Muscle of leg (tissue), 11 donors: ENCODE data around the gene SLC25A25. TPM values are rescaled to one million over a fixed set of nuclear protein-coding genes. Genes with fewer than 3 reads are reported as not detected.

Experiments
- DNase-seq: peaks from one replicate; pipeline ENCODE4 v3.0.0; 2013
- H3K27ac ChIP-seq: one replicate; pipeline ENCODE4 v1.5.1; 2013; ENCODE audit warnings: mild to moderate bottlenecking, low read length, control low read depth
- H3K27me3 ChIP-seq: one replicate; pipeline ENCODE4 v1.6.1; 2013; ENCODE audit warnings: low read length; ENCODE audit not compliant: control insufficient read depth, insufficient read depth
- H3K36me3 ChIP-seq: one replicate; pipeline ENCODE4 v1.6.1; 2013; ENCODE audit warnings: low read length; ENCODE audit not compliant: control insufficient read depth, insufficient read depth
- H3K4me1 ChIP-seq: one replicate; pipeline ENCODE4 v1.6.1; 2013; ENCODE audit warnings: low read length; ENCODE audit not compliant: control insufficient read depth, insufficient read depth
- H3K4me3 ChIP-seq: one replicate; pipeline ENCODE4 v1.5.1; 2013; ENCODE audit warnings: low read length, control low read depth
- H3K9me3 ChIP-seq: replicated peaks from 2 replicates; pipeline ENCODE4 v1.6.1; 2013; ENCODE audit warnings: low read depth, low read length; ENCODE audit not compliant: control insufficient read depth
- WGBS: methylation state at CpG from one replicate; pipeline ENCODE4 v1.1.5; 2013; ENCODE audit warnings: missing lambda C conversion rate; ENCODE audit not compliant: insufficient coverage; 5-methylcytosine and 5-hydroxymethylcytosine counted together
- polyA plus RNA-seq, 8 donors: library from polyadenylated mRNA; unstranded; fragments of 120-200 nt; gene quantifications; one replicate each; pipeline versions ENCODE4 v1.2.1 to v1.2.3, GENCODE V29; 2013; ENCODE audit warnings: inconsistent platforms in 1 of 8, low replicate concordance in 1 of 8; ENCODE audit not compliant: insufficient read length in 8 of 8, insufficient read depth in 1 of 8
- total RNA-seq: library from RNA; stranded (reverse); fragments of 120-200 nt; gene quantifications from one replicate; pipeline ENCODE4 v1.2.4, GENCODE V29; 2013

SLC25A25 gene
- total and polyA plus RNA-seq, 9 donors, result 12.9 to 15.3 (median 14.4) TPM

GRCh38 chr9:128153060-128153946 is 85.3 kb downstream of the SLC25A25 start:
- no peaks in the 10 kb centered on the region for H3K36me3 ChIP-seq
- H3K4me3 ChIP-seq, result no peak overlapping the region
- WGBS, result 78% methylated on average over 15 of the region's 26 CpGs
- no peak overlapping the region for H3K27ac ChIP-seq
- no peak for DNase-seq
- H3K27me3 ChIP-seq, result peaks cover 5% of the 10 kb centered on the region
- H3K4me1 ChIP-seq, result peaks cover 23% of the 10 kb centered on the region
- H3K9me3 ChIP-seq, result no peaks in the 10 kb centered on the region

- 79% methylated on average over 6 of the region's 13 CpGs for WGBS
- no peak for DNase-seq
- Histone ChIP-seq H3K9me3 (no peaks in the 10 kb centered on the region), H3K27me3 (peaks cover 5% of the 10 kb centered on the region), H3K4me3 (no peak overlapping the region), H3K27ac (no peak overlapping the region), H3K36me3 (no peaks in the 10 kb centered on the region), H3K4me1 (peaks cover 15% of the 10 kb centered on the region)
Observed at GRCh38 chr9:128153947-128154695, 86.1 kb downstream of the SLC25A25 start.

DNA sequence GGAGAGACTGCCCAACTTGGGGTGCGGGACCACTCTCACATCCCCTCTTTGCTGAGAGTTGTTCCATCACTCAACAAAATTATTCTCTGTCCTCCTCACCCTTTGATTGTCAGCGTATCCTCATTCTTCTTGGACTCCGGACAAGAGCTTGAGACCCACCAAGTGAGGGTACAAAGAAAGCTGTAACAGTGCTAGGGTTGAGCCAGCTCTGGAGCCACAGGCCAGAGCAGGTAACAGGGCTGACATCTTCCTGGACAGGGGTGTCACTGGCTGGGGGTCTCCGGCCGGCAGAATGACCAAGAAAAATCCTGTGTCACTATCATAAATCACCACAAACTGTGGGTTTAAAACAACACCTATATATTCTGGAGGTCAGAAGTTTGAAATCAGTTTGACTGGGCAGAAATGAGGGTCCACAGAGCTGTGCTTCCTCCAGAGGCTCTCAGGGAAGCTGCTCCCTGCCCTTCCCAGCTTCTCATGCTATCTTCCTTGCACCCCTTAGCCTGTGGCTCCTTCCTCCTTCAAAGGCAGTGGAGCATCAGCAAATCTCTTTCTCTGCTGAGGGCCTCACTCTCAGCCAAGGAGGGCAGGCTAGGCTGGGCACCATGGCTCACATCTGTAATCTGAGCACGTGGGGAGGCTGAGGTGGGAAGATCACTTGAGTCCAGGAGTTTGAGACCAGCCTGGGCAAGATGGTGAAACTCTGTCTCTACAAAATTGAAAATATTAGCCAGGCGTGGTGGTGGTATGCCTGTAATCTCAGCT is 87.9 kb downstream of the SLC25A25 start:
- Histone ChIP-seq H3K36me3 (no peaks in the 10 kb centered on the region), H3K27me3 (peaks cover 5% of the 10 kb centered on the region), H3K4me1 (peaks cover 13% of the 10 kb centered on the region), H3K9me3 (no peaks in the 10 kb centered on the region), H3K4me3 (no peak overlapping the region), H3K27ac (no peak overlapping the region)
- 80% methylated on average over 1 of the region's 7 CpGs for WGBS
- no peak for DNase-seq

Other genes starting within 250 kb of the SLC25A25 start
- gene ENG, start 213.6 kb upstream of the SLC25A25 start, total RNA-seq, result 9.3 TPM
- gene ENG, start 213.6 kb upstream of the SLC25A25 start, polyA plus RNA-seq, result 10 to 100 TPM; 53.3 to 77.3 (median 61.4) TPM
- gene AK1, start 190.6 kb upstream of the SLC25A25 start, total RNA-seq, result 921 TPM
- gene AK1, start 190.6 kb upstream of the SLC25A25 start, polyA plus RNA-seq, result 1,000 to 10,000 TPM in 5 of 8 donors, 100 to 1,000 TPM in 3; 579 to 1,396 (median 1,101) TPM
- 44.9 TPM for gene ST6GALNAC6, start 168.6 kb upstream of the SLC25A25 start, total RNA-seq
- 10 to 100 TPM; 35.9 to 60.6 (median 49.0) TPM for gene ST6GALNAC6, start 168.6 kb upstream of the SLC25A25 start, polyA plus RNA-seq
- 21.0 TPM for gene ST6GALNAC4, start 151.2 kb upstream of the SLC25A25 start, total RNA-seq
- 10 to 100 TPM; 23.2 to 41.0 (median 31.2) TPM for gene ST6GALNAC4, start 151.2 kb upstream of the SLC25A25 start, polyA plus RNA-seq
- 0.49 TPM for gene PIP5KL1, start 137.5 kb upstream of the SLC25A25 start, total RNA-seq
- gene PIP5KL1, start 137.5 kb upstream of the SLC25A25 start, polyA plus RNA-seq, result 1 to 10 TPM in 7 of 8 donors, under 1 TPM in 1; 0.42 to 3.5 (median 2.3) TPM
- 16.7 TPM for gene DPM2, start 130.4 kb upstream of the SLC25A25 start, total RNA-seq
- 10 to 100 TPM; 20.0 to 26.8 (median 23.6) TPM for gene DPM2, start 130.4 kb upstream of the SLC25A25 start, polyA plus RNA-seq
- gene EEIG1, start 87.2 kb upstream of the SLC25A25 start, total RNA-seq, result 5.1 TPM
- gene EEIG1, start 87.2 kb upstream of the SLC25A25 start, polyA plus RNA-seq, result 10 to 100 TPM; 12.3 to 23.5 (median 16.3) TPM
- 10.0 TPM for gene NAIF1, start 912 bp upstream of the SLC25A25 start, total RNA-seq
- 1 to 10 TPM; 7.4 to 8.9 (median 8.3) TPM for gene NAIF1, start 912 bp upstream of the SLC25A25 start, polyA plus RNA-seq
- gene PTGES2, start 59.5 kb downstream of the SLC25A25 start, total RNA-seq, result 30.1 TPM
- 10 to 100 TPM; 40.0 to 45.3 (median 41.5) TPM for gene PTGES2, start 59.5 kb downstream of the SLC25A25 start, polyA plus RNA-seq
- 0.09 TPM for gene LCN2, start 81.2 kb downstream of the SLC25A25 start, total RNA-seq
- 1 to 10 TPM in 5 of 8 donors, under 1 TPM in 3; 0.72 to 2.8 (median 1.3) TPM for gene LCN2, start 81.2 kb downstream of the SLC25A25 start, polyA plus RNA-seq
- 41.1 TPM for gene BBLN, start 92.0 kb downstream of the SLC25A25 start, total RNA-seq
- 10 to 100 TPM; 25.5 to 37.8 (median 29.3) TPM for gene BBLN, start 92.0 kb downstream of the SLC25A25 start, polyA plus RNA-seq
- gene CIZ1, start 123.3 kb downstream of the SLC25A25 start, total RNA-seq, result 36.4 TPM
- 100 to 1,000 TPM in 5 of 8 donors, 10 to 100 TPM in 3; 92.8 to 120 (median 104) TPM for gene CIZ1, start 123.3 kb downstream of the SLC25A25 start, polyA plus RNA-seq
- 18.5 TPM for gene DNM1, start 135.1 kb downstream of the SLC25A25 start, total RNA-seq
- 10 to 100 TPM; 33.5 to 75.6 (median 45.0) TPM for gene DNM1, start 135.1 kb downstream of the SLC25A25 start, polyA plus RNA-seq
- gene GOLGA2, start 207.8 kb downstream of the SLC25A25 start, total RNA-seq, result 91.9 TPM
- 100 to 1,000 TPM in 3 of 8 donors, 10 to 100 TPM in 5; 78.6 to 109 (median 90.5) TPM for gene GOLGA2, start 207.8 kb downstream of the SLC25A25 start, polyA plus RNA-seq
- 29.9 TPM for gene SWI5, start 208.0 kb downstream of the SLC25A25 start, total RNA-seq
- gene SWI5, start 208.0 kb downstream of the SLC25A25 start, polyA plus RNA-seq, result 10 to 100 TPM; 20.5 to 29.6 (median 25.0) TPM